ENCODE data around the gene VWF. TPM values are rescaled to one million over a fixed set of nuclear protein-coding genes. Genes with fewer than 3 reads are reported as not detected.

VWF gene
- polyA plus RNA-seq, 1 donor (not counting 4 experiments of a cell fraction or from before 2014, with no cell fraction given): 0.01 TPM

DNA sequence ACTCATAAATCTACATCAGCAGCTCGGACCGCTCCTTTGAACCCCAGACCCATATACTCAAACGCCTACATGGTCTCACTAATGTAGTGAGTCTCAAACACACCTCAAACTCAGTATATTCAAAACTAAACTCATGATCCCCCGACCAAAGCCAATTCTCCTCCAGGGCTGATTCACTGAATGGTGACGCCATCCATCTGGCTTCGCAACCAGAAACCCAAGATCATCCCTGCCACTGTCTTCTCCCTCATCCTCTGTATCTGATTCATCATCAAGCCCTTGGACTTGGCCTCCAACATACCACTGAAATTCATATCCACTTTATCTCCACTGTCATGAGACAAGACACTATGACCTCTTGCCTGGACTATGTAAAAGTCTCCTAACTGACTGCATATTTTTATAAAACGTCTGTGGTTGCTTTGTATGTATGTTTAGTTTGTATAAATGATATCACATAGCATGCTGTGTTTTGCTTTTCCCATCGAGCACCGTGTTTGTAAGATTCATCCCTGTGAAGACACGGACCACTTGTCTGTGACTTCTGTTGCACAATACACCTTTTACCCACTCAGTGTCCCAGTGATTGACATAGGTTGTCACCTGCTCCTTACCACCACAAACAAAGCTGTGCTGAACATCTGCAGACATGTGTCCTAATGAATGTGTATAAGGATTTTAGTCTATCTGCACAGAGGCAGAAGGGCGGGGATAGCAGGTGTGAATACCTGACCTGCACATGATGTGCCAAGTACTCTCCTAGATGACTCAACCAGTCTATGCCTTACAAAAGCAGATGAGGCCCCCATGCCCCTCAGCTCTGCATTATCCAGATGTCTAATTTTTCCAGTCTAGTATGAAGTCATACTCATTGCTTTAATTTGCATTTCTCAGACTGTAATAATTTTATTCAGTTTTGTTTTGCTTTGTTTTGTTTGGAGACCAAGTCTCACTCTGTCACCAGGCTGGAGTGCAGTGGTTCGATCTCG lies 76.9 kb downstream of the VWF start:
- H2AFZ ChIP-seq (ENCODE audit: control insufficient read depth, low read length): no peak overlapping the region
- H3K9me3 ChIP-seq (ENCODE audit: control insufficient read depth, low read depth, low read length): no peaks in the 10 kb centered on the region
- DNase-seq (ENCODE audit: low read depth, low spot score) (no peak), FAIRE-seq (peak; percentile 29)
- H3K27ac ChIP-seq (ENCODE audit: control insufficient read depth, insufficient read depth, low read length): no peak overlapping the region
- H3K79me2 ChIP-seq (ENCODE audit: control insufficient read depth, insufficient read depth, low read length): no peaks in the 10 kb centered on the region
- dilution Hi-C loops (cut with MboI; ENCODE audit: extremely low pct_ligation_motif_present, low sequenced_read_pairs): no loop called here
- H4K20me1 ChIP-seq (ENCODE audit: control insufficient read depth, extremely low read depth, insufficient read depth, low read length): no peaks in the 10 kb centered on the region
- H3K4me2 ChIP-seq (ENCODE audit: control insufficient read depth, extremely low read depth, insufficient read depth, low read depth, low read length): no peak overlapping the region
- no peaks in the 10 kb centered on the region for H3K27me3 ChIP-seq (ENCODE audit: control insufficient read depth, extremely low read depth, insufficient read depth, low read length)
- no peaks in the 10 kb centered on the region for H3K9me1 ChIP-seq (ENCODE audit: control insufficient read depth, extremely low read depth, insufficient read depth, low read length)
- no peak for TF ChIP-seq EZH2 (IDR thresholded peaks at IDR 0.05; ENCODE audit: low read length)
- peaks cover 16% of the 10 kb centered on the region for H3K4me1 ChIP-seq (ENCODE audit: control insufficient read depth, extremely low read depth, insufficient read depth, low read length)
- no peaks in the 10 kb centered on the region for H3K36me3 ChIP-seq (ENCODE audit: control insufficient read depth in 2 of 2, extremely low read depth in 1 of 2, insufficient read depth in 2 of 2, low read length in 2 of 2)
- no peak overlapping the region for H3K9ac ChIP-seq (ENCODE audit: control insufficient read depth, extremely low read depth, insufficient read depth, low read length)
- no peak overlapping the region for H3K4me3 ChIP-seq (ENCODE audit: control insufficient read depth in 2 of 3, extremely low read depth in 1 of 3, insufficient read depth in 2 of 3, low read depth in 1 of 3, low read length in 3 of 3)

GRCh38 chr12:6046511-6047180 lies 77.8 kb downstream of the VWF start:
- no peak overlapping the region for H3K27ac ChIP-seq (ENCODE audit: control insufficient read depth, insufficient read depth, low read length)
- dilution Hi-C loops (cut with MboI; ENCODE audit: extremely low pct_ligation_motif_present, low sequenced_read_pairs): no loop called here
- no peak for DNase-seq (ENCODE audit: low read depth, low spot score)

More at GRCh38 chr12:6046511-6047180, 77.8 kb downstream of the VWF start:
- no peaks in the 10 kb centered on the region for H4K20me1 ChIP-seq (ENCODE audit: control insufficient read depth, extremely low read depth, insufficient read depth, low read length)
- TF ChIP-seq CTCF (optimal IDR thresholded peaks at IDR 0.05 in 1 of 3, IDR thresholded peaks at IDR 0.05 in 1 of 3, conservative IDR thresholded peaks at IDR 0.05 in 1 of 3; ENCODE audit: extremely low read depth in 1 of 3, insufficient read depth in 2 of 3, low read length in 3 of 3) (no peak), EZH2 (IDR thresholded peaks at IDR 0.05; ENCODE audit: low read length) (no peak)
- peaks cover 16% of the 10 kb centered on the region for H3K4me1 ChIP-seq (ENCODE audit: control insufficient read depth, extremely low read depth, insufficient read depth, low read length)
- H3K27me3 ChIP-seq (ENCODE audit: control insufficient read depth, extremely low read depth, insufficient read depth, low read length): no peaks in the 10 kb centered on the region
- H3K9me3 ChIP-seq (ENCODE audit: control insufficient read depth, low read depth, low read length): no peaks in the 10 kb centered on the region
- H3K4me3 ChIP-seq (ENCODE audit: control insufficient read depth in 2 of 3, extremely low read depth in 1 of 3, insufficient read depth in 2 of 3, low read depth in 1 of 3, low read length in 3 of 3): no peak overlapping the region
- H3K9ac ChIP-seq (ENCODE audit: control insufficient read depth, extremely low read depth, insufficient read depth, low read length): no peak overlapping the region
- no peaks in the 10 kb centered on the region for H3K9me1 ChIP-seq (ENCODE audit: control insufficient read depth, extremely low read depth, insufficient read depth, low read length)
- no peaks in the 10 kb centered on the region for H3K79me2 ChIP-seq (ENCODE audit: control insufficient read depth, insufficient read depth, low read length)
- H2AFZ ChIP-seq (ENCODE audit: control insufficient read depth, low read length): no peak overlapping the region
- H3K4me2 ChIP-seq (ENCODE audit: control insufficient read depth, extremely low read depth, insufficient read depth, low read depth, low read length): no peak overlapping the region
- H3K36me3 ChIP-seq (ENCODE audit: control insufficient read depth in 2 of 2, extremely low read depth in 1 of 2, insufficient read depth in 2 of 2, low read length in 2 of 2): no peaks in the 10 kb centered on the region
- FAIRE-seq: no peak
